LNCaP clone FGC (cell line): ENCODE data around the gene LDB1.

Experiments used
- DNase-seq: peaks from one replicate; pipeline ENCODE4 v3.0.0-alpha.2; 2011; ENCODE audit warnings: low read depth
- H3K4me3 ChIP-seq: 2 replicates; pipeline ENCODE4 v1.5.1; 2011; ENCODE audit warnings: mild to moderate bottlenecking, low read depth, low read length, control low read depth
- CTCF ChIP-seq: IDR thresholded peaks from 2 replicates; pipeline ENCODE4 v1.5.1; 2012; ENCODE audit warnings: mild to moderate bottlenecking; ENCODE audit not compliant: control insufficient read depth, insufficient read depth; ENCODE audit errors: extremely low read depth

Gene LDB1

GRCh38 chr10:102090772-102091171, 29.4 kb downstream of the LDB1 start:
- DNase-seq: no peak
- H3K4me3 ChIP-seq: no peak overlapping the region
- no peak for TF ChIP-seq CTCF

GRCh38 chr10:102086196-102086595, 34.0 kb downstream of the LDB1 start:
- DNase-seq: no peak
- no peak overlapping the region for H3K4me3 ChIP-seq
- no peak for TF ChIP-seq CTCF

GRCh38 chr10:102085336-102085735, 34.8 kb downstream of the LDB1 start:
- DNase-seq: no peak
- TF ChIP-seq CTCF: no peak

GRCh38 chr10:102083541-102083940, 36.6 kb downstream of the LDB1 start:
- TF ChIP-seq CTCF: no peak
- H3K4me3 ChIP-seq: no peak overlapping the region
- DNase-seq: no peak

More at GRCh38 chr10:102085336-102085735, 34.8 kb downstream of the LDB1 start:
- H3K4me3 ChIP-seq: no peak overlapping the region

- DNase-seq: peak; percentile 48
Measured at GRCh38 chr10:102072673-102073527, 47.3 kb downstream of the LDB1 start.

GRCh38 chr10:102069071-102069470, 51.1 kb downstream of the LDB1 start:
- no peak for DNase-seq
- no peak for TF ChIP-seq CTCF
- no peak overlapping the region for H3K4me3 ChIP-seq

More at GRCh38 chr10:102072673-102073527, 47.3 kb downstream of the LDB1 start:
- peak; percentile 94 for TF ChIP-seq CTCF
- no peak overlapping the region for H3K4me3 ChIP-seq
